Pancreas (tissue), 10 donors: ENCODE results near the gene SMYD1. TPM values are rescaled to one million over a fixed set of nuclear protein-coding genes. Genes with fewer than 3 reads are reported as not detected.
A peak's percentile ranks its signal among the peaks of the same experiment; 100 is the strongest.

Source experiments
- ATAC-seq, 4 donors: fragments of 200-7000 bp; cut with Tn5 transposase; one replicate each; pipeline versions ENCODE4 v1.8.0 to v1.9.1; 2020; ENCODE audit warnings: mild to moderate bottlenecking in 4 of 4, moderate library complexity in 4 of 4
- DNase-seq, 6 donors: peaks; one replicate each; pipeline ENCODE4 v3.0.0-alpha.2; 2020
- FAIRE-seq: peaks from 2 replicates; lab custom pipeline; 2012; peaks lifted over from hg19 to GRCh38; lab: Jason Lieb, UNC
- H3K27ac ChIP-seq, 4 donors: fragments of 200-600 bp; sonication (generic); 1 replicate in 3 of 4; 2 replicates in 1 of 4; pipeline versions ENCODE4 v1.5.0 to v1.8.0; 2020
- H3K27me3 ChIP-seq, 4 donors: fragments of 200-600 bp; one replicate each; pipeline ENCODE4 v1.8.0; 2021
- H3K36me3 ChIP-seq, 3 donors: fragments of 200-600 bp; sonication (generic) in 1 of 3; one replicate each; pipeline versions ENCODE4 v1.5.0 to v1.8.0; 2020 to 2021
- H3K4me1 ChIP-seq, 3 donors: fragments of 200-600 bp; one replicate each; pipeline ENCODE4 v1.8.0; 2021
- H3K4me3 ChIP-seq, 4 donors: fragments of 200-600 bp; sonication (generic) in 2 of 4; one replicate each; pipeline versions ENCODE4 v1.5.0 to v1.8.0; 2020 to 2021
- H3K9me3 ChIP-seq, 4 donors: fragments of 200-600 bp; one replicate each; pipeline ENCODE4 v1.8.0; 2021
- WGBS, 2 donors: extraction: QIAGEN DNeasy Blood & Tissue Kit; methylation state at CpG; one replicate each; pipeline ENCODE4 v1.1.7; 2013; 5-methylcytosine and 5-hydroxymethylcytosine counted together
- intact Hi-C, 3 donors: fragments of 100-400 bp; cut with DNase I; formaldehyde crosslinking; loops; one replicate each; pipeline versions ENCODE4 v1.11.1 to v1.14.2; 2022
- polyA plus RNA-seq, 2 donors: library from polyadenylated mRNA; stranded (reverse); fragments of 200-250 nt; gene quantifications; one replicate each; pipeline ENCODE4 v1.2.3, GENCODE V29; 2013
- total RNA-seq, 6 donors: library from RNA; stranded (reverse); fragmentation: NEBNext Ultra II Directional in 4 of 6; extraction: Animal tissue kit (Norgen Biotek cat#: 25700) in 4 of 6; gene quantifications; one replicate each; pipeline versions ENCODE4 v1.2.1 to v1.2.4, GENCODE V29; 2021 to 2023
- TF ChIP-seq, protein P1 (sequence below), 4 donors: fragments of 200-600 bp; sonication (generic) in 3 of 4; IDR thresholded peaks; one replicate each; pipeline versions ENCODE4 v1.5.0 to v1.8.0; 2021; ENCODE audit warnings: antibody characterized with exemption in 4 of 4
- donor health status: healthy with polysubstance abuse.
- donor health status: DM: no; HTN: no; CAD: no; lungs with moderate emphysema.
- donor health status: DM: no; HTN: no; CAD: no.
- donor health status: control.
- donor health status: control.
- donor health status: Bipolar disorder and iron deficiency.
- donor health status: DM: yes; HTN: yes; CAD: no.
- donor health status: DM: no; HTN: no; CAD: no.
- donor health status: DM: no; HTN: no; CAD: no.
- donor health status: DM: yes; HTN: yes; CAD: no.

The SMYD1 gene
- total and polyA plus RNA-seq, 8 donors = 0.06 to 0.16 TPM; not detected in 6

- H3K36me3 ChIP-seq = no peaks in the 10 kb centered on the region
- DNase-seq = no peak
- no peaks in the 10 kb centered on the region for H3K4me1 ChIP-seq
- no peaks in the 10 kb centered on the region for H3K9me3 ChIP-seq
- no peak overlapping the region for H3K4me3 ChIP-seq
- FAIRE-seq = no peak
- TF ChIP-seq, protein P1, sequence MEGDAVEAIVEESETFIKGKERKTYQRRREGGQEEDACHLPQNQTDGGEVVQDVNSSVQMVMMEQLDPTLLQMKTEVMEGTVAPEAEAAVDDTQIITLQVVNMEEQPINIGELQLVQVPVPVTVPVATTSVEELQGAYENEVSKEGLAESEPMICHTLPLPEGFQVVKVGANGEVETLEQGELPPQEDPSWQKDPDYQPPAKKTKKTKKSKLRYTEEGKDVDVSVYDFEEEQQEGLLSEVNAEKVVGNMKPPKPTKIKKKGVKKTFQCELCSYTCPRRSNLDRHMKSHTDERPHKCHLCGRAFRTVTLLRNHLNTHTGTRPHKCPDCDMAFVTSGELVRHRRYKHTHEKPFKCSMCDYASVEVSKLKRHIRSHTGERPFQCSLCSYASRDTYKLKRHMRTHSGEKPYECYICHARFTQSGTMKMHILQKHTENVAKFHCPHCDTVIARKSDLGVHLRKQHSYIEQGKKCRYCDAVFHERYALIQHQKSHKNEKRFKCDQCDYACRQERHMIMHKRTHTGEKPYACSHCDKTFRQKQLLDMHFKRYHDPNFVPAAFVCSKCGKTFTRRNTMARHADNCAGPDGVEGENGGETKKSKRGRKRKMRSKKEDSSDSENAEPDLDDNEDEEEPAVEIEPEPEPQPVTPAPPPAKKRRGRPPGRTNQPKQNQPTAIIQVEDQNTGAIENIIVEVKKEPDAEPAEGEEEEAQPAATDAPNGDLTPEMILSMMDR (IDR thresholded peaks at IDR 0.05) = no peak
- no peak for ATAC-seq
- H3K27ac ChIP-seq = no peak overlapping the region
- intact Hi-C loops = no loop called here
- WGBS, 2 donors = 60 to 69% methylated on average over 4 of the region's 4 CpGs
- H3K27me3 ChIP-seq = no peaks in the 10 kb centered on the region
Observed at GRCh38 chr2:88074854-88075292, 7.2 kb downstream of the SMYD1 start.

- TF ChIP-seq, protein P1 (IDR thresholded peaks at IDR 0.05) = no peak
- Histone ChIP-seq H3K4me1 (no peaks in the 10 kb centered on the region), H3K27ac (no peak overlapping the region), H3K9me3 (no peaks in the 10 kb centered on the region), H3K36me3 (no peaks in the 10 kb centered on the region), H3K27me3 (no peaks in the 10 kb centered on the region), H3K4me3 (no peak overlapping the region)
- FAIRE-seq = no peak
- DNase-seq = no peak
- intact Hi-C loops = no loop called here
- 82 to 83% methylated on average over 8 of the region's 8 CpGs for WGBS, 2 donors
- ATAC-seq = no peak
Observed at GRCh38 chr2:88077080-88077479, 9.5 kb downstream of the SMYD1 start.

- DNase-seq (no peak), FAIRE-seq (no peak)
- 33 to 35% methylated on average over 3 of the region's 3 CpGs for WGBS, 2 donors
Observed at GRCh38 chr2:88078643-88079172, 11.1 kb downstream of the SMYD1 start.

GRCh38 chr2:88080545-88080944, 12.9 kb downstream of the SMYD1 start:
- no peak for ATAC-seq
- Histone ChIP-seq H3K4me1 (no peaks in the 10 kb centered on the region), H3K27ac (no peak overlapping the region), H3K36me3 (no peaks in the 10 kb centered on the region), H3K4me3 (no peak overlapping the region), H3K9me3 (no peaks in the 10 kb centered on the region), H3K27me3 (no peaks in the 10 kb centered on the region)
- intact Hi-C loops = no loop called here
- TF ChIP-seq, protein P1 (IDR thresholded peaks at IDR 0.05) = no peak
- FAIRE-seq = no peak
- DNase-seq = no peak
- 52 to 77% methylated on average over 2 of the region's 2 CpGs for WGBS, 2 donors

More at GRCh38 chr2:88078643-88079172, 11.1 kb downstream of the SMYD1 start:
- Histone ChIP-seq H3K27ac (no peak overlapping the region), H3K9me3 (no peaks in the 10 kb centered on the region), H3K36me3 (no peaks in the 10 kb centered on the region), H3K4me1 (no peaks in the 10 kb centered on the region), H3K27me3 (no peaks in the 10 kb centered on the region), H3K4me3 (no peak overlapping the region)
- TF ChIP-seq, protein P1 (IDR thresholded peaks at IDR 0.05) = no peak
- intact Hi-C loops = no loop called here
- peak in 1 of 4 donors; percentile 11 for ATAC-seq

- H3K27me3 ChIP-seq = no peaks in the 10 kb centered on the region
- H3K4me3 ChIP-seq = no peak overlapping the region
- no peaks in the 10 kb centered on the region for H3K9me3 ChIP-seq
- intact Hi-C loops = no loop called here
- no peak for FAIRE-seq
- WGBS, 2 donors = 84 to 90% methylated on average over 4 of the region's 4 CpGs
- no peak for ATAC-seq
- no peak for DNase-seq
- TF ChIP-seq, protein P1 (IDR thresholded peaks at IDR 0.05) = no peak
- H3K27ac ChIP-seq = peak overlapping the region; percentile 28 to 55 (median 48)
- no peaks in the 10 kb centered on the region for H3K4me1 ChIP-seq
- no peaks in the 10 kb centered on the region for H3K36me3 ChIP-seq
Observed at GRCh38 chr2:88081924-88082608, 14.4 kb downstream of the SMYD1 start.
